GM19025 (cell line): ENCODE measurements around the gene COL26A1.

Experiments used
- ATAC-seq: cut with Tn5 transposase; IDR thresholded peaks from one replicate; pipeline ENCODE4 v1.9.1; 2021; ENCODE audit warnings: mild to moderate bottlenecking, low read depth, moderate library complexity; ENCODE audit not compliant: unreplicated experiment

The COL26A1 gene

DNA sequence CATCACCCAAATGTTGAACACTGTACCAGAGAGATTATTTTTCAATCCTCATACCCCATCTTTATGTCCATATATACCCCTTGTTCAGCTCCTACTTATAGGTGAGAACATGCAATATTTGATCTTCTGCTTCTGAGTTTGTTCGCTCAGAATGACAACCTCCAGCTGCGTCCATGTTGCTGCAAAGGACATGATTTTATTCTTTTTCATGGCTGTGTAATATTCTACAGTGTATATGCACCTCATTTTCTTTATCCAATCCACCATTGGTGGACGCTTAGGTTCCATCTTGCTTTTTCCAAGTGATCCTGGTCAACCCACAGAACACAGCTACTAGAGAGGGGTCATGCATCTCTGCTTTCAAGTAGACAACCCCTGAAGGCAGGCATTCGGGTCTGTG, 166.9 kb downstream of the COL26A1 start:
- no peak for ATAC-seq

GRCh38 chr7:101531726-101532357, 169.2 kb downstream of the COL26A1 start:
- no peak for ATAC-seq

- ATAC-seq, result no peak
These were observed 169.9 kb downstream of the COL26A1 start for GRCh38 chr7:101532400-101533102.

DNA sequence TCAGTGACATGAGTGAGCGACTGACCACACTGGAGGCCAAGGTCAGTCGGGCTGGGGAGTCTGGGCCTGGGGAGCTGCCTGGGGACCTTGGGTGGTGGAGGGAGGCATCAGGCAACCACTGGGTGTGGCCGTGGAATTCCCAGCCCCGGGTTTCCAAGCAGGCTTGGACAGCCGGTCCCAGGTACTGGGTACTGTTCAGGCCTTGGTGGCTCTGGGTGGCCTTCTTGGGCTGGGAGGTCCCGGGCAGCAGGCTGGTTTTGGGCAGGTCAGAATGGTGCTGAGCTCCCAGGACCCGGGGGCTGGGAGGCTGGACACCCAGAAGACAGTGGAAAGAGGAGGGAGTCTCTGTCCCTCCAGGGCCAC, 170.4 kb downstream of the COL26A1 start:
- no peak for ATAC-seq

GRCh38 chr7:101534015-101534803, 171.5 kb downstream of the COL26A1 start:
- no peak for ATAC-seq

- ATAC-seq, result no peak
These were observed 172.2 kb downstream of the COL26A1 start for GRCh38 chr7:101534873-101535272.

GRCh38 chr7:101535351-101535751, 172.7 kb downstream of the COL26A1 start:
- ATAC-seq, result no peak

DNA sequence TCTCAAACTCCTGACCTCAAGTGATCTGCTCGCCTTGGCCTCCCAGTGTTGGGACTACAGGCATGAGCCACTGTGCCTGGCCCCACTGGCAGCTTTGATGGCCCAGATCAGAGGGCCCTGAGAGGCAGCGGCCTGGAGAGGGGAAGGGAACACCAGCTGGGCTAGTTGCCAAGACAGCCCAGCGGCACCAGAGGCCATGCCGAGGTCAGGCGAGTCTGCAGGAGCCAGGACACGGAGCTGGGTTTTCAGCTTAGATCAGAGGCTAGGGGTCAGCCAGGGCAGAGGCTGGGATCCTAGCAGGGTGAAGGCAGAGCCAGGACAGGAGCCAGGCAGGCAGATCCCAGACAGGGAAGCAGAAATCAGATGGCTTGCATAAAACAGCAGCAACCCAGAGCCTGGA, 173.6 kb downstream of the COL26A1 start:
- no peak for ATAC-seq

DNA sequence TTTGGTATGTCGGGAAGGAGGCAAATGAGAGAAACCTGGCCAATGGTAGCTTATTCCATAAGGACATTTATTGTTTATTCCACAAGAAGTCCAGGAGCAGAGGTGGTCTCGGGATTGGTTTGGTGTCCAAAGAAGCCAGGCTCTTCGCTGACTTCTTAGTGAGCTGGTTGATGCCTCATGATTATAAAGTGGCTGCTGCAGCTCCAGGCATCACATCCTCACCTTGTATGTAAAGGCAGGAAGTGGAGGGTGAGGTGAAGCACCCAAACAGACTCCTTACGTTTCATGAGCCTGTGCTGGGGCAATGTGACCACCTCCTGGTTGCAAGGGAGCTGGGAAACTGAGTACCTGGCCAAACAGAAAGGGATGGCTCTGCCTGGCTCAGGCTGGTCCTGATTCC, 174.0 kb downstream of the COL26A1 start:
- ATAC-seq, result no peak

DNA sequence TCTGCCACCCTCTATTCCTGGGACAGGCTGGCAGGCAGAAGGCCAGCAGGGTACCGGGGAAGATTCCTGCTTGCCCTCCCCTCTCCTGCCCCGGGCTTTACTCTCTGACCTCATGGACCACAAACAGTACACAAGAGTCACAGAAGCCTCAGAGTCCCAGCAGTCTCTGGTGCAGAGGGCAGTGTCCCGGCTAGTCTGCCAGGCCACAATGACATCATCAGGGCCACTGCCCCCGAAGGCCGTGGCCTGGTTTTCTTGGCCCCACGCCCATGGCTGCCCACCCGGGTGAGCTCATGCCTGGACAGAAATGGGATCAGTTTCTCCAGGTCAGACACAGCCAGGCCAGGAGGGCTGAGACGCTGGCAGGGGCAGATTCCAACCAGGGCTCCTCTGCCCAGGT, 174.5 kb downstream of the COL26A1 start:
- no peak for ATAC-seq

DNA sequence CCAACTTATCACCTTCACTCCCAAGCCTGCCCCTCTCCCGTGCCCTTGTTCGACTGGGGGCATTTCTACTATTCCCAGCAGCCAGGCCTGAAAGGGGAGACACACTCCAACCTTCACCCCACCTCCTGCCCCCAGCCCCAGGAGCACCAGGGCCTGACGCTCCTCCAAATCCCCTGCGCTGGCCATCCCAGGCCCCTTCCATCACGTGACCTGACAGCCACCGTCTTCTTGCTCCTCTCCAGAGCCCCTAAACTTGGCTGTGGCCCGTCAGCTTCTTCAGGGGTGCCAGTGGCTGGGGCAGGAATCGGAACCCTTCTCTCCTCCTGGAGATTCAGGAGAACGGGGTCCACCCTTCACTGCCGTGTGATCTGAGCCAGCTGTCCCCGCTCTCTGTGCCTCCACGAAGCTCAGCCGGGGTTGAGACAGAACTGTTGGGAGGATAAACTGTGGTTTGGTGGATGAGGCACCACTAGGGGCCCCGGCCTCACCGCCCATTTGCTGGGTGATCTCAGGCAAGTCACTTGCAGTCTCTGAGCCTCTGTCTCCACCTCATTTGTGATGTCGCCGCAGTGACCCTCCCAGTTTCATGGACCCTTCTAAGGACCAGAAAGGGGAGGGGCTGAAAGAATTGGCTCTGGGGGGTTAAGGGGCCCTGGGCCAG, 175.4 kb downstream of the COL26A1 start:
- ATAC-seq, result no peak

- no peak for ATAC-seq
These were observed 176.2 kb downstream of the COL26A1 start for GRCh38 chr7:101538596-101539459.

DNA sequence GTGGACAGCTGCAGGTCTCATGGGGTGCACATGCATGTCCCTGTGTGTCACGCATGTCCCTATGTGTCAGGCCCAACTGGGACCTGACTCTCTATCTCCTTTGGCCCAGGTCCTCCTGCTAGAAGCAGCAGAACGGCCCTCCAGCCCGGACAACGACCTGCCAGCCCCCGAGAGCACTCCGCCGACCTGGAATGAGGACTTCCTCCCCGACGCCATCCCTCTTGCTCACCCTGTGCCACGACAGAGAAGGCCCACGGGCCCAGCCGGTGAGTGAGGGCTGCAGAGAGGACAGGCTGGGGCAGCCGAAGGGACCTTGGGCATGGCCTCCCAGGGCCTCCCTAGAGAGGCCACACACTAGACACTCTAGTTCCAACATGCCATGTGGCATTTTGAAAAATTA, 177.1 kb downstream of the COL26A1 start:
- no peak for ATAC-seq

DNA sequence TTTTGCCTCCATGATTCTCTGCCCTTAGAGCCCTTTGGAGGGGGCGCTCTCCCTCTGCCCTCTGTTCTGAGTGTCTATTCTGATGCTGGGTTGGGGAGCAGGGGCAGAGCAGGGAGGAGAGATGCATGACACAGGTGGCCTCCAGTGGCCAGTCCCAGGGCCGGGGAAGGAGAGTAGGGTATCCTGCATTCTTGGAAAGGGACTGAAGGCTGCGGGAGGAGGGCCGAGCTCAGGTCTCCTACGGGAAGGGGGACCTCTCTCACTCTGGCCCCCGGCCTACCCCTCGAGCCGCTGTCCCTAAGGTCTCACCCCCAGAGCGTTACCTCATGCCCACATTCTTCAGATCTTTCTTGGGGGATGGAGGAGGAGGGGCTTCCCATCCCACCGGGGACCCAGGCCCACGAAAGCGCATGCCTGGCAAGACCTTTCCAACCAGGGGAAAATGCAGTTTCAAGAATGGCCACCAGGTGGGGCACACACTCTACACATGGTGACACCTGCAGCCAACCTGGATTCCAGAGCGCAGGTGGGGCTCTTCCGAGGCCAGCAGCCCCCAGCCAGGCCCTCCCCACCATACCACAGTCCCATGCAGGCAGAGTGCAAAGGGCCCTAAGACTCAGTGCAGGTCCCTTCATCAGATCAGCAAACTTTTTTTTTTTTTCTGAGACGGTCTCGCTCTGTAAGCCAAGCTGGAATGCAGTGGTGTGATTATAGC, 180.0 kb downstream of the COL26A1 start:
- no peak for ATAC-seq

GRCh38 chr7:101543242-101543766, 180.6 kb downstream of the COL26A1 start:
- no peak for ATAC-seq

- ATAC-seq, result no peak
These were observed 181.2 kb downstream of the COL26A1 start for GRCh38 chr7:101543846-101544245.

GRCh38 chr7:101545441-101546190, 182.9 kb downstream of the COL26A1 start:
- no peak for ATAC-seq

DNA sequence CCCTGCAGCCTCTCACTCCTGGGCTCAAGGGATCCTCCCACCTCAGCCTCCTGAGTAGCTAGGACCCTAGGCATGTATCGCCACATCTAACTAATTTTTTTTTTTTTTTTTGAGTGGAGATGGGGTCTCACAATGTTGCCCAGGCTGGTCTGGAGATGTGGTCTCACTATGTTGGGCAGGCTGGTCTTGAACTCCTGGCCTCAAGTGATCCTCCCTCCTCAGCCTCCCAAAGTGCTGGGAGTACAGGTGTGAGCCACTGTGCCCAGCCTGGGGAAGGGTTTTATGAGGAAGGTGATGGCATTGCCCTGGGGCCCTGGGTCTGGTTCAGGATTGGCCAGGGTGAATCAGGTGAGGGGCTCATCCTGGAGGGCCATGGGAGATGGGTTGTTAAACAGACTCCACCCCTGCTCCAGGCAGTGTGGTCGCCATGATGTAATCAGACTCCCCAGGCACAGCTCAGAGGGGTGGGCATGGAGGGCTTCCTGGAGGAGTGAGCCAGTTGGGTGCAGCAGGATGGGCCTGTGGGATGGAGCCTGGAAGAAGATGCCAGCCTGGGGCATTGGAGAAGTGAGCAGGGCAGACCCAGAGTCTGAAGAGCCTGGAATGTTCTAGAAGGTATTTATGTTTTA, 183.7 kb downstream of the COL26A1 start:
- ATAC-seq, result no peak
